ENCODE results near the gene ARMH1.

- TF ChIP-seq, protein P1, sequence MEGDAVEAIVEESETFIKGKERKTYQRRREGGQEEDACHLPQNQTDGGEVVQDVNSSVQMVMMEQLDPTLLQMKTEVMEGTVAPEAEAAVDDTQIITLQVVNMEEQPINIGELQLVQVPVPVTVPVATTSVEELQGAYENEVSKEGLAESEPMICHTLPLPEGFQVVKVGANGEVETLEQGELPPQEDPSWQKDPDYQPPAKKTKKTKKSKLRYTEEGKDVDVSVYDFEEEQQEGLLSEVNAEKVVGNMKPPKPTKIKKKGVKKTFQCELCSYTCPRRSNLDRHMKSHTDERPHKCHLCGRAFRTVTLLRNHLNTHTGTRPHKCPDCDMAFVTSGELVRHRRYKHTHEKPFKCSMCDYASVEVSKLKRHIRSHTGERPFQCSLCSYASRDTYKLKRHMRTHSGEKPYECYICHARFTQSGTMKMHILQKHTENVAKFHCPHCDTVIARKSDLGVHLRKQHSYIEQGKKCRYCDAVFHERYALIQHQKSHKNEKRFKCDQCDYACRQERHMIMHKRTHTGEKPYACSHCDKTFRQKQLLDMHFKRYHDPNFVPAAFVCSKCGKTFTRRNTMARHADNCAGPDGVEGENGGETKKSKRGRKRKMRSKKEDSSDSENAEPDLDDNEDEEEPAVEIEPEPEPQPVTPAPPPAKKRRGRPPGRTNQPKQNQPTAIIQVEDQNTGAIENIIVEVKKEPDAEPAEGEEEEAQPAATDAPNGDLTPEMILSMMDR (IDR thresholded peaks at IDR 0.05) = no peak
- TF ChIP-seq EZH2 (IDR thresholded peaks at IDR 0.05; ENCODE audit: borderline replicate concordance, insufficient read depth, low read depth, low read length, poor library complexity, severe bottlenecking) = no peak
Measured at GRCh38 chr1:44636083-44636687, 38.3 kb upstream of the ARMH1 start.

All from B cell (primary cell).